ENCODE measurements around the gene KCNH1.

Gene KCNH1

GRCh38 chr1:210817385-210818275 lies 316.3 kb downstream of the KCNH1 start:
- no peak for DNase-seq (ENCODE audit: extremely low read depth, insufficient read length)
- Histone ChIP-seq H3K27me3 (replicated peaks; ENCODE audit: control insufficient read depth, insufficient read depth, low read length) (no peaks in the 10 kb centered on the region; the same call in 1 of the 2 replicates), H3K4me3 (replicated peaks; ENCODE audit: low read depth, low read length) (no peak overlapping the region), H3K36me3 (ENCODE audit: control insufficient read depth, insufficient read depth, low read length) (no peaks in the 10 kb centered on the region)
- TF ChIP-seq CTCF (IDR thresholded peaks at IDR 0.05; ENCODE audit: insufficient read depth, low read length, poor library complexity, severe bottlenecking) = no peak

GRCh38 chr1:210815641-210816550 lies 318.1 kb downstream of the KCNH1 start:
- no peak for TF ChIP-seq CTCF (IDR thresholded peaks at IDR 0.05; ENCODE audit: insufficient read depth, low read length, poor library complexity, severe bottlenecking)
- H3K4me3 ChIP-seq (replicated peaks; ENCODE audit: low read depth, low read length) = no peak overlapping the region
- H3K27me3 ChIP-seq (replicated peaks; ENCODE audit: control insufficient read depth, insufficient read depth, low read length) = no peaks in the 10 kb centered on the region
- H3K36me3 ChIP-seq (ENCODE audit: control insufficient read depth, insufficient read depth, low read length) = no peaks in the 10 kb centered on the region
- no peak for DNase-seq (ENCODE audit: extremely low read depth, insufficient read length)

- no peak overlapping the region for H3K4me3 ChIP-seq (replicated peaks; ENCODE audit: low read depth, low read length)
- H3K36me3 ChIP-seq (ENCODE audit: control insufficient read depth, insufficient read depth, low read length) = no peaks in the 10 kb centered on the region
- no peaks in the 10 kb centered on the region for H3K27me3 ChIP-seq (replicated peaks; ENCODE audit: control insufficient read depth, insufficient read depth, low read length)
- TF ChIP-seq CTCF (IDR thresholded peaks at IDR 0.05; ENCODE audit: insufficient read depth, low read length, poor library complexity, severe bottlenecking) = no peak
- no peak for DNase-seq (ENCODE audit: extremely low read depth, insufficient read length)
Observed at GRCh38 chr1:210814382-210815123, 319.4 kb downstream of the KCNH1 start.

GRCh38 chr1:210801501-210801900 lies 332.4 kb downstream of the KCNH1 start:
- no peak for DNase-seq (ENCODE audit: extremely low read depth, insufficient read length)
- Histone ChIP-seq H3K36me3 (ENCODE audit: control insufficient read depth, insufficient read depth, low read length) (no peaks in the 10 kb centered on the region), H3K4me3 (replicated peaks; ENCODE audit: low read depth, low read length) (no peak overlapping the region), H3K27me3 (replicated peaks; ENCODE audit: control insufficient read depth, insufficient read depth, low read length) (0 out of 2 replicates have a peak, but pooled peaks cover 2% of the 10 kb centered on the region)
- TF ChIP-seq CTCF (IDR thresholded peaks at IDR 0.05; ENCODE audit: insufficient read depth, low read length, poor library complexity, severe bottlenecking) = no peak

- no peaks in the 10 kb centered on the region for H3K36me3 ChIP-seq (ENCODE audit: control insufficient read depth, insufficient read depth, low read length)
- no peak for TF ChIP-seq CTCF (IDR thresholded peaks at IDR 0.05; ENCODE audit: insufficient read depth, low read length, poor library complexity, severe bottlenecking)
- no peak for DNase-seq (ENCODE audit: extremely low read depth, insufficient read length)
- H3K27me3 ChIP-seq (replicated peaks; ENCODE audit: control insufficient read depth, insufficient read depth, low read length) = 0 out of 2 replicates have a peak, but pooled peaks cover 2% of the 10 kb centered on the region
- no peak overlapping the region for H3K4me3 ChIP-seq (replicated peaks; ENCODE audit: low read depth, low read length)
Observed at GRCh38 chr1:210800756-210801155, 333.2 kb downstream of the KCNH1 start.
